Mesenchymal stem cell (in vitro differentiated cells and primary cell): ENCODE measurements around the gene GRHPR.
"Not testable (repeated sequence)": the region's sequence is repeated elsewhere in the genome, so short reads cannot be mapped to it uniquely, and the experiment has no call there.

ENCODE experiments used
- DNase-seq: peaks from one replicate; pipeline ENCODE4 v3.0.0-alpha.2; 2013
- H2AFZ ChIP-seq: one replicate; pipeline ENCODE4 v1.6.1; 2013; ENCODE audit warnings: low read depth, mild to moderate bottlenecking, control low read depth, inconsistent platforms, low read length, moderate library complexity
- H2AK5ac ChIP-seq: 2 replicates; pipeline ENCODE4 v1.6.1; 2013; ENCODE audit warnings: low read length, moderate library complexity, mild to moderate bottlenecking, inconsistent platforms; ENCODE audit not compliant: severe bottlenecking
- H2BK120ac ChIP-seq: one replicate; pipeline ENCODE4 v1.6.1; 2013; ENCODE audit warnings: low read depth, mild to moderate bottlenecking, inconsistent platforms, low read length, moderate library complexity
- H2BK12ac ChIP-seq, 2 experiments: one replicate each; pipeline ENCODE4 v1.6.1; 2013; ENCODE audit warnings: inconsistent platforms in 2 of 2, low read length in 2 of 2, mild to moderate bottlenecking in 2 of 2, moderate library complexity in 2 of 2, control low read depth in 1 of 2
- H2BK15ac ChIP-seq: one replicate; pipeline ENCODE4 v1.6.1; 2013; ENCODE audit warnings: mild to moderate bottlenecking, low read depth, inconsistent platforms; ENCODE audit not compliant: poor library complexity, severe bottlenecking
- H2BK5ac ChIP-seq: 2 replicates; pipeline ENCODE4 v1.6.1; 2013; ENCODE audit warnings: low read depth, mild to moderate bottlenecking, low read length, control low read depth, inconsistent platforms; ENCODE audit not compliant: poor library complexity, severe bottlenecking
- H3K14ac ChIP-seq, 2 experiments: one replicate each; pipeline ENCODE4 v1.6.1; 2013; ENCODE audit warnings: inconsistent platforms in 2 of 2, low read length in 2 of 2, control low read depth in 1 of 2, mild to moderate bottlenecking in 1 of 2, moderate library complexity in 1 of 2
- H3K18ac ChIP-seq, 2 experiments: one replicate each; pipeline ENCODE4 v1.6.1; 2013; ENCODE audit warnings: inconsistent platforms in 2 of 2, low read length in 2 of 2, control low read depth in 1 of 2, low read depth in 1 of 2, mild to moderate bottlenecking in 1 of 2
- H3K23ac ChIP-seq, 2 experiments: one replicate each; pipeline ENCODE4 v1.6.1; 2013; ENCODE audit warnings: inconsistent platforms in 2 of 2, low read length in 2 of 2, mild to moderate bottlenecking in 2 of 2, moderate library complexity in 2 of 2, control low read depth in 1 of 2
- H3K27ac ChIP-seq: 2 replicates; pipeline ENCODE4 v1.5.1; 2013; ENCODE audit warnings: mild to moderate bottlenecking, moderate library complexity, low read length, control low read depth, inconsistent platforms; ENCODE audit not compliant: poor library complexity, severe bottlenecking
- H3K27me3 ChIP-seq, 2 experiments: 2 replicates each; pipeline versions ENCODE4 v1.6.1 to v1.7.0; 2013; ENCODE audit warnings: low read length in 2 of 2, mild to moderate bottlenecking in 2 of 2, moderate library complexity in 2 of 2, control low read depth in 1 of 2, inconsistent platforms in 1 of 2; ENCODE audit not compliant: control insufficient read depth in 1 of 2, insufficient read depth in 1 of 2
- H3K36me3 ChIP-seq, 2 experiments: 2 replicates each; pipeline versions ENCODE4 v1.6.1 to v1.7.0; 2013; ENCODE audit warnings: low read length in 2 of 2, control low read depth in 1 of 2, inconsistent platforms in 1 of 2, low read depth in 1 of 2, mild to moderate bottlenecking in 1 of 2; ENCODE audit not compliant: insufficient read depth in 2 of 2, control insufficient read depth in 1 of 2
- H3K4ac ChIP-seq, 2 experiments: one replicate each; pipeline ENCODE4 v1.6.1; 2013; ENCODE audit warnings: inconsistent platforms in 2 of 2, low read length in 2 of 2, mild to moderate bottlenecking in 2 of 2, moderate library complexity in 2 of 2, control low read depth in 1 of 2, low read depth in 1 of 2
- H3K4me1 ChIP-seq: 2 replicates; pipeline ENCODE4 v1.6.1; 2013; ENCODE audit warnings: low read depth, low read length, control low read depth; ENCODE audit not compliant: control insufficient read depth, insufficient read depth
- H3K4me2 ChIP-seq: 2 replicates; pipeline ENCODE4 v1.6.1; 2013; ENCODE audit warnings: low read length, mild to moderate bottlenecking, inconsistent platforms; ENCODE audit not compliant: poor library complexity, severe bottlenecking
- H3K4me3 ChIP-seq, 2 experiments: 2 replicates each; pipeline versions ENCODE4 v1.5.1 to v1.7.0; 2013; ENCODE audit warnings: low read length in 2 of 2, mild to moderate bottlenecking in 2 of 2, control low read depth in 1 of 2, low read depth in 1 of 2; ENCODE audit not compliant: insufficient read depth in 1 of 2
- H3K79me1 ChIP-seq: replicated peaks from 2 replicates; pipeline ENCODE4 v1.6.1; 2013; ENCODE audit warnings: mild to moderate bottlenecking, control low read depth, low read length, inconsistent platforms; ENCODE audit not compliant: poor library complexity, severe bottlenecking
- H3K9ac ChIP-seq: 2 replicates; pipeline ENCODE4 v1.7.0; 2013; ENCODE audit warnings: mild to moderate bottlenecking, low read length, moderate library complexity
- H3K9me3 ChIP-seq: 2 replicates; pipeline ENCODE4 v1.7.0; 2013; ENCODE audit warnings: mild to moderate bottlenecking, low read length; ENCODE audit not compliant: control insufficient read depth
- H4K8ac ChIP-seq: one replicate; pipeline ENCODE4 v1.6.1; 2013; ENCODE audit warnings: inconsistent platforms, mild to moderate bottlenecking, low read length, moderate library complexity
- H4K91ac ChIP-seq: one replicate; pipeline ENCODE4 v1.6.1; 2013; ENCODE audit warnings: mild to moderate bottlenecking, low read length, inconsistent platforms
- WGBS: methylation state at CpG from one replicate; pipeline ENCODE4 v1.1.7; 2013; ENCODE audit warnings: mixed read lengths; 5-methylcytosine and 5-hydroxymethylcytosine counted together

Gene GRHPR

GRCh38 chr9:37473982-37474381, 51.5 kb downstream of the GRHPR start:
- not testable (repeated sequence) for H2BK12ac ChIP-seq, H3K79me1 ChIP-seq, H3K18ac ChIP-seq, H3K23ac ChIP-seq, H3K27ac ChIP-seq, H3K4ac ChIP-seq, H2BK5ac ChIP-seq, H2AK5ac ChIP-seq, H3K4me2 ChIP-seq, H4K8ac ChIP-seq, H3K4me1 ChIP-seq, H3K9ac ChIP-seq, H3K27me3 ChIP-seq, H3K14ac ChIP-seq, H2BK120ac ChIP-seq, H3K9me3 ChIP-seq, H3K36me3 ChIP-seq, H2BK15ac ChIP-seq, H2AFZ ChIP-seq, H3K4me3 ChIP-seq, DNase-seq, H4K91ac ChIP-seq
- WGBS = 41% methylated on average over 2 of the region's 6 CpGs

GRCh38 chr9:37474438-37474837, 51.9 kb downstream of the GRHPR start:
- Histone ChIP-seq H2BK5ac (no peak overlapping the region), H2BK120ac (no peak overlapping the region), H2BK12ac (no peak overlapping the region), H2AK5ac (no peak overlapping the region), H3K18ac (no peak overlapping the region), H3K79me1 (no peaks in the 10 kb centered on the region), H3K27ac (no peak overlapping the region), H3K27me3 (peaks cover 0 to 3% of the 10 kb centered on the region in 2 experiments), H3K4me2 (no peak overlapping the region), H3K9ac (no peak overlapping the region), H2BK15ac (no peak overlapping the region), H3K4ac (no peak overlapping the region), H3K4me3 (no peak overlapping the region), H3K36me3 (no peaks in the 10 kb centered on the region), H4K8ac (no peak overlapping the region), H3K23ac (no peak overlapping the region), H3K14ac (no peak overlapping the region), H3K9me3 (peaks cover 4% of the 10 kb centered on the region), H2AFZ (no peak overlapping the region), H3K4me1 (peaks cover 6% of the 10 kb centered on the region), H4K91ac (no peak overlapping the region)
- no CpG with 5 or more reads among the region's 3 CpGs for WGBS
- no peak for DNase-seq

GRCh38 chr9:37476930-37477329, 54.4 kb downstream of the GRHPR start:
- no peak overlapping the region for H2BK120ac ChIP-seq
- H3K36me3 ChIP-seq = no peaks in the 10 kb centered on the region
- H3K4me1 ChIP-seq = peaks cover 4% of the 10 kb centered on the region
- DNase-seq = no peak
- H3K18ac ChIP-seq = no peak overlapping the region
- no peak overlapping the region for H2BK15ac ChIP-seq
- 89% methylated on average over 11 of the region's 11 CpGs for WGBS
- no peak overlapping the region for H2BK5ac ChIP-seq
- H4K8ac ChIP-seq = no peak overlapping the region
- H4K91ac ChIP-seq = no peak overlapping the region
- no peak overlapping the region for H3K9ac ChIP-seq
- H3K4me3 ChIP-seq = no peak overlapping the region
- H2BK12ac ChIP-seq = no peak overlapping the region
- no peak overlapping the region for H2AFZ ChIP-seq
- no peak overlapping the region for H3K4ac ChIP-seq
- no peak overlapping the region for H3K27ac ChIP-seq
- H3K79me1 ChIP-seq = no peaks in the 10 kb centered on the region
- H3K23ac ChIP-seq = no peak overlapping the region
- H3K9me3 ChIP-seq = peaks cover 4% of the 10 kb centered on the region
- H2AK5ac ChIP-seq = no peak overlapping the region
- no peak overlapping the region for H3K4me2 ChIP-seq
- peaks cover 0 to 3% of the 10 kb centered on the region in 2 experiments for H3K27me3 ChIP-seq
- no peak overlapping the region for H3K14ac ChIP-seq

GRCh38 chr9:37477443-37477842, 54.9 kb downstream of the GRHPR start:
- H2BK5ac ChIP-seq, H3K27ac ChIP-seq, H3K36me3 ChIP-seq, H3K4ac ChIP-seq, H3K4me3 ChIP-seq, H3K9me3 ChIP-seq, DNase-seq, H2AK5ac ChIP-seq, H3K27me3 ChIP-seq, H3K18ac ChIP-seq, H4K8ac ChIP-seq, H3K14ac ChIP-seq, H3K23ac ChIP-seq, H2AFZ ChIP-seq, H4K91ac ChIP-seq, H3K4me2 ChIP-seq, H3K79me1 ChIP-seq, H3K9ac ChIP-seq, H2BK120ac ChIP-seq, H2BK12ac ChIP-seq, H2BK15ac ChIP-seq, H3K4me1 ChIP-seq: not testable (repeated sequence)
- 75% methylated on average over 4 of the region's 4 CpGs for WGBS
